Activated CD8-positive, alpha-beta memory T cell treated with anti-CD3 and anti-CD28 coated beads, Interleukin-2, amount 50 U/mL, for 24 hours (primary cell): ENCODE results near the gene PLEKHH2.
"Not testable (repeated sequence)": the region's sequence is repeated elsewhere in the genome, so short reads cannot be mapped to it uniquely, and the experiment has no call there.

Experiments used
- DNase-seq: peaks from one replicate; pipeline ENCODE4 v3.0.0-alpha.2; 2020; ENCODE audit errors: extremely low read depth

Gene PLEKHH2

GRCh38 chr2:43717322-43717721 is 80.3 kb downstream of the PLEKHH2 start:
- no peak for DNase-seq

DNA sequence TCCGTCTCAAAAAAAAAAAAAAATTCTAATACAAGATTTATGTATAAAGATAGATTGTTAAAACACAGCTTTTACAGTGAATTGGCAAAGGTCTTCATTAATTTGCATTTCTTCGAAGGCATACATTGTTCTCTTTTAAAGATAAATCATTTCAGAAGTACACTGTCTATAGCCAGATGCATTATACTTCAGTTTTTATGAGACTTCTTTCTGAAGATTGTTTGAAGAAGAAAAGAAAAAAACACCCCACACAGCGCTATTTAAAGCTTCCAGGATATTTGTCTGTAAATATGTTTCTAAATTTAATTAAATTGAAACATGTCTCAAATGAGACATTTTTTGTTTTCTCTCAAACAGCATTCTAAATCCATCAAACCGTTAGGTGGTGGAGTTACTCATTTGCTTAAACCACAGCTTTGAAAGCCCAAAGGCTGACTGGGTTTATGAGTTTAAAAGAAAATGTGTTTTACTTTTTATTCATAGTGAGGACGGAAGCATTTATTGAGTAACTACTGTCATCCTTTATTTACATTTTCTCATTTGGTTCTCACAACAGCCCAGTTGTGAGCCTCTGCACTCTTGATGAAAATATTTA is 81.6 kb downstream of the PLEKHH2 start:
- no peak for DNase-seq

- no peak for DNase-seq
Observed at GRCh38 chr2:43724728-43725526, 87.9 kb downstream of the PLEKHH2 start.

DNA sequence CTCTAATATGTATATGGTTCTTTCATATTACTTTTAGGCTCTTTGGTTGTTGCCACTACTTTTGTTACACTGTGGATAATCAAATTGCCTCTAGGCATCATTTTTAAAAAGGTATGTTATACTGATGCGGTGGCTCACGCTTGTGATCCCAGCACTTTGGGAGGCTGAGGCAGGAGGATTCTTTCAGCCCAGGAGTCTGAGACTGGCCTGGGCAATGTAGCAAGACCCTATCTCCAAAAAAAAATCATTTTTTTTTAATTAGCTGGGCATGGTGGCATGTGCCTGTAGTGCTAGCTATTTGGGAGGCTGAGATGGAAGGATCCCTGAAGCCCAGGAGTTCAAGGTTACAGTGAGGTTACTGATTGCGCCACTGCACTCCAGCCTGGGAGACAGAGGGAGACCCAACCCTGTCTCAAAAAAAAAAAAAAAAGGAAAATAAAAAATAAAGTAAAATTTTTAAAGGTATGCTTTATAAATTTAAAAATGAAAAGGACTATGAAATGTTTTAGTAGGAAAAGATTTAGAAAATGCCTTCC is 88.7 kb downstream of the PLEKHH2 start:
- no peak for DNase-seq

DNA sequence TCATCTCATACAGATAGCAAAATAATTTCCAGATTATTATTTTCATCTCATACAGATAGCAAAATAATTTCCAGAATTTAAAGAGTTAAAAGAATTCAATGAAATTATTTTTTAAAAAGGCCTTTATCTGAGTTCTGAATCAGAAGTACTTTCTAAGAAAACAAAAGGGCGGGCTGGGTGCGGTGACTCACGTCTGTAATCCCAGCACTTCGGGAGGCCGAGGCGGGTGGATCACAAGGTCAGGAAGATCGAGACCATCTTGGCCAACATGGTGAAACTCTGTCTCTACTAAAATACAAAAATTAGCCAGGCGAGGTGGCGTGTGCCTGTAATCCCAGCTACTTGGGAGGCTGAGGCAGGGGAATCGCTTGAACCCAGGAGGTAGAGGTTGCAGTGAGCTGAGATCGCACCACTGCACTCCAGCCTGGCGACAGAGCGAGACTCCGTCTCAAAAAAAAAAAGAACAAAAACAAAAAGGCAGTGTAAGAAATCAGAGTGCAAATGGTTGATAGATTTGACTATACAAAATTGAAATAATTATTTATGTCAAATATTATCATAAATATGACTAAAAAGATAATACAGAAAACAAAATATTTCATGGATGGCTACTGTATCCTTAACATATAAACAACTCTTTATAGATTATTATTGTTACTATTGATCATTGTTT is 90.0 kb downstream of the PLEKHH2 start:
- not testable (repeated sequence) for DNase-seq

DNA sequence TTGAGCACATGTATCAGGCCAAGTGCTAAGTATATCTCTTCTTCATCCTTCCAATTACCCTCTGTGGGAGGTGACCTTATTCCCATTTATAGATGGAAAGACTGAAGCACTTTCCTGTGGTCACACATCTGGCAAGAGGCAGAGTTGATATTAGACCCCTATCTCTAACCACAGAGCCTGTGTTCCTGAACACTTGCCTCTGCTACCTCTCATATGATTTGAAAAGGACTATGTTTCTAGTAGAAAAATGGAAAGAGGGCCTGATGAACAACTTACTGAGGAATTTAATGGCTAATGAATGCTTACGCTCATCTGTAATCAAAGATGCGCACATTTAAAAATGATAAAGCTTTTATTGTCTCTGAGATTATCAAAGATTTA is 90.6 kb downstream of the PLEKHH2 start:
- no peak for DNase-seq

- DNase-seq = no peak
Observed at GRCh38 chr2:43729491-43730174, 92.6 kb downstream of the PLEKHH2 start.

- no peak for DNase-seq
Observed at GRCh38 chr2:43731211-43731610, 94.2 kb downstream of the PLEKHH2 start.

DNA sequence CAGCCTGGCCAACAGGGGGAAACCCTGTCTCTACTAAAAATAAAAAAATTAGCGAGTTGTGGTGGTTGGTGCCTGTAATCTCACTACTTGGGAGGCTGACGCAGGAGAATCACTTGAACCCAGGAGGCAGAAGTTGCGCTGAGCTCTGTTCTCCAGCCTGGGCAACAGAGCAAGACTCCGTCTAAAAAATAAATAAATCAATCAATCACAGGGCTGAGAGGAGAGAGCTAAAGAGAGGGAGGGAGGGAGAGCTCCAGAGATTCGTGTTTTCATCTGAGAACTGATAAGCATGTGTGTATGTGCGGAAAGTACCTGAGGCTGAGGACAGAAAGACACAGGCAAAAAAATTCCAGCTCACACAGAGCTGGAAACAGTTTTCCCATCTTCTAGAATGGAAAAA is 99.6 kb downstream of the PLEKHH2 start:
- DNase-seq = no peak

DNA sequence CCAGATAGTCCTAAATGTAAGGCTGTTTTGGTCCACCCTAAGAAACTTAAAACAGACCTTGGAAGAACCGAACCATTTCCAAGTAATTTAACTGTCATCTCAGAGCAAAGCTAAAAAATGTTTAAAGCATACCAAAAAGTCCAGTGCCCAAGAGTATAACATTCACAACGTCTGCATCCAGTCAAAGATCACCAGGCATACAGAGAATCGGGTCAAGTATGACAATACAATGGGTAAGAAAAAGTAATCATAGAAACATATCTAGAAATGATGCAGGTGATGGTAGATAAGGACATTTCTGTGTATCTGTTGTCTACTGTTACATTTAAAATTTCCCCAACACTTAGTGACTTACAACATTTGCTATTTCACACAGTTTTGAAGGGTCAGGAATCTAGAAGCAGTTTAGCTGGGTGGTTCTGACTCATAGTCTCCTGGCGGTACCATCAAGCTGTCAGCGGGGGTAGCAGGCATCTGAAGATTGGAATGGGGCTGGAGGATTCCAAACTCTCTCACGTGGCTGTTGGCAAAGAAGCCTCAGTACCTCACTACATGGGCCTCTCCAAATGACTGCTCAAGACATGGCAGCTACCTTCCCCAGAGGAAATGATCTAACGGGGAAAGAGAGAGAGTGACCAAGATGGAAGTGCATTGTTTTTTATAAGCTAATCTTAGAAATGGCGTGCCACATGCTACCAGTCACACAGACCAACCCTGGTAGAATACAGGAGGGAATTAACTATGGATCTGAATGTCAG is 100.2 kb downstream of the PLEKHH2 start:
- DNase-seq = no peak

GRCh38 chr2:43737855-43738254 is 100.8 kb downstream of the PLEKHH2 start:
- DNase-seq = no peak

DNA sequence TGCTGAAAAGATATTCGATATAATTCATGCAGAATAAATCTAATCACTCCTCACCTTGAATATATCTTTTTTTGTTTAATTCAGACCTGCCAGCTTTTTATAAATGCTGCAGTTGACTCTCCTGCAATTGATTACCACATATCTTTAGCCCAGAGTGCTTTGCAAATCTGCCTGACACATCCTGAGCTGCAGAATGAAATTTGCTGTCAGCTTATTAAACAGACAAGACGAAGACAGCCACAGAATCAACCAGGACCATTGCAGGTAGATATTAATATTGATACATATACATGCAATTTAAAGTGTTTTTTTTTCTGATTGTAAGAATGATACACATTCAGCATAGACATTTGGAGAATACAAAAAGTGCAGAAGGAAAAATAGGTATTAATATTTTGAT is 101.2 kb downstream of the PLEKHH2 start:
- no peak for DNase-seq

GRCh38 chr2:43743706-43744105 is 106.6 kb downstream of the PLEKHH2 start:
- no peak for DNase-seq

DNA sequence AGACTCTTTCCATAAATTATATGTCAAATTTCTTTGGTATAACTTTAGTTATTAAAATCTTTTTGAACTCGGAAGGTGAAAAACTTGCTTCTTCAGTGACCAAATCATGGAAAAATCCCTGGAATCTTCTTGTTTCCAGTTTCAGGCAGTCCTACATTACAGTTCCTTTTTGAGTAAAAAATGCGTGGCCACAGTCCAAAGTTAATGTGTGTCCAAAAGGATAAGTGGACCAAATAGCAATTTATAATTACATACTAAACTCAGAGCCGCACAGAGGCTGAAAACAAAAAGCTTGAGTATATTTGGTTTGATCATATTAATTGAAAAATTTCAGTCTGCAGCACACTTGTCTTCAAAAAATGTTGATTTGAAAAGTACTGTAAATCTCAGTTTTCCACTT is 108.4 kb downstream of the PLEKHH2 start:
- no peak for DNase-seq

GRCh38 chr2:43748333-43748732 is 111.3 kb downstream of the PLEKHH2 start:
- DNase-seq = no peak

DNA sequence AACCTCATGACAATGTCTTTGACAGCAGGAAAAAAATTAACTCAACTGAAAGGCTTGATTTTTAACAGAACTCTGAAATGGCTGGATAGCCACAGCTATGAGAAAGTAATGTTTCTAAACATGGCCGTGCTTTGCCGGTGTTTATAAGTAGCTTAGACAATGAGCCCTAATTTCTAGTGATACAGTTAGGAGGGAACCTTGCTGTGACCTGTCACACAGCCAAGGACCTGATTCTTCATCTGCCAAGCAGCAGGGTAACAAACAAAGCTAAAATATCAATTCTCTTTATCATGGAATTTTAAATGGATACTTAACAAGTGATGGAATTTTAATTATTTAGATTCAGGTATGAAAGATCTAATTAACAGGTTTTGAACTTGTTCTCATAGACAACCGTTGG is 112.5 kb downstream of the PLEKHH2 start:
- DNase-seq = no peak

DNA sequence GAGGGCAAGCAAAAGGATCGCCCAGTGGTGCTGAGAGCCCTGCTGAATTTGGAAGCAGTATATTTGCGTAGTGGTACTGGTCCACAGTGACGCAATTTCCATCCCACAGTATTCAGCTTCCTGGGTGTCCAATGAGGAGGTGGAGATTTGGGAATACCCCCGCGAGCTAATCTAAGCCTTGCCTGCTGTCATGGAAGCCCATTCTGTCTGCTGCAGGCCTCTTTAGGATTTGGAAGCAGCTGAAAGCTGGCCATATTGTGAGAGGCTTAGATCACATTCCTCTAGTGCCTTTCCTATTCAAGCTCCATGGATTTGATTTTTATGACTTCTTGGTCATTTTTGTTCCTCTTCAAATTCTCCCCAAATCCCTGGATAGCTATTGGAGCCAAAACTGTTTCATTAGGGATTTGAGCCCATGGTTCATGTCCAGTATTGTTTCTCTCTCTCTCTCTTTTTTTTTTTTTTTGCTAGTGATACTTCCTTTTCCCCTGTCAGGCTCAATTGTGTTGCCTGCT is 114.5 kb downstream of the PLEKHH2 start:
- no peak for DNase-seq

GRCh38 chr2:43752302-43752701 is 115.2 kb downstream of the PLEKHH2 start:
- DNase-seq = no peak

DNA sequence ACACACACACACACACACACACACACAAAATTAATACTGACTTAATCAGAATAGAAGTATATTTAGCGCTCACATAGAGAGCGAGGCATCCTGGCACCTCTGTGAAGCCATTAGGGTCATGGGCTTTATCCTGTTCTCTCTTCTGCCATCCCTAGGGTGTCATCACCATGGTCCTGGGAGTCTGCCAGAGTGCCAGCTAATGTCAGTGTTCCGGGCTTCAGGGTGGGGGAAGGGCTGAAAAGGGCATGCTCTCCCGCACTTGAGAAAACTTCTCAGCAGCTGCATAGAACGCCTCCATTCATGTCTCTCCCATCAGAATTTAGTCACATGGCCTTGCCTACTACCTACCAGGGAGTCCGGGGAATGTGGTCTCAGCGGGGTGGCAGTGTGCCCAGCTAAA is 117.1 kb downstream of the PLEKHH2 start:
- DNase-seq = no peak

- DNase-seq = no peak
Observed at GRCh38 chr2:43758739-43759138, 121.7 kb downstream of the PLEKHH2 start.

DNA sequence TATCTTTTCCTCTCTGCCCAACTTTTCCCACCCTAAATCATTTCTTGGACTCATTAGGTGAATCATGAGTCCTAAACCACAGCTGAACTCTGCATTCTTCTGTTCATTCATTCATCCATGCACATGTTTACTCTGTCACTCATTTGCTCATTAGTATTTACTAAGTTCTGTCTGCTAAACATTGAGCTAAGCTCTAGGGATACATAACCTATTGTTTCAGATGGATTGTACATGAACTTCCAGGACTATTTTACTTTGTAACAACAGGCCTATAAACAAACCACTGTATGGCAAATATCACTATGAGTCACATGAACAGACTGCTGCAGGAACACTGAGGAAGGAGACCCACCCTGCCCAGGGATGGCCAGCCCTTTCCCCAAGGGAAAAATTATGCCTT is 122.1 kb downstream of the PLEKHH2 start:
- no peak for DNase-seq
